Spinal cord (tissue), 10 donors: Measurements from ENCODE around the gene GBP2. TPM values are rescaled to one million over a fixed set of nuclear protein-coding genes. Genes with fewer than 3 reads are reported as not detected.
A peak's percentile ranks its signal among the peaks of the same experiment; 100 is the strongest.

Experiments used
- DNase-seq, 6 donors: peaks; one replicate each; pipeline versions ENCODE4 v3.0.0 to v3.0.0-alpha.2; 2013 to 2015; ENCODE audit warnings: low spot score in 6 of 6, low read depth in 4 of 6
- H3K27ac ChIP-seq: one replicate; pipeline ENCODE4 v1.5.1; 2013; ENCODE audit warnings: low read depth, low read length, control low read depth
- H3K27me3 ChIP-seq: one replicate; pipeline ENCODE4 v1.6.1; 2013; ENCODE audit warnings: low read length; ENCODE audit not compliant: control insufficient read depth, insufficient read depth
- H3K36me3 ChIP-seq: one replicate; pipeline ENCODE4 v1.6.1; 2013; ENCODE audit warnings: low read length; ENCODE audit not compliant: control insufficient read depth, insufficient read depth
- H3K4me1 ChIP-seq: one replicate; pipeline ENCODE4 v1.6.1; 2013; ENCODE audit warnings: low read length; ENCODE audit not compliant: control insufficient read depth, insufficient read depth
- H3K4me3 ChIP-seq: one replicate; pipeline ENCODE4 v1.5.1; 2013; ENCODE audit warnings: low read depth, low read length, control low read depth
- H3K9me3 ChIP-seq: one replicate; pipeline ENCODE4 v1.6.1; 2013; ENCODE audit warnings: low read length; ENCODE audit not compliant: control insufficient read depth, insufficient read depth
- WGBS: methylation state at CpG from one replicate; pipeline ENCODE4 v1.1.5; 2013; ENCODE audit warnings: missing lambda C conversion rate; ENCODE audit not compliant: insufficient coverage; 5-methylcytosine and 5-hydroxymethylcytosine counted together
- long read RNA-seq, 4 donors: transcript quantifications; one replicate each; lab custom pipeline, GENCODE V29; 2026
- polyA plus RNA-seq, 2 donors: library from polyadenylated mRNA; unstranded; fragments of 120-200 nt; gene quantifications; one replicate each; pipeline ENCODE4 v1.2.1, GENCODE V29; 2013; ENCODE audit not compliant: insufficient read length in 2 of 2
- total RNA-seq, 2 donors: library from RNA; depleted of rRNA in 1 of 2; stranded (reverse); fragments of 120-200 nt in 1 of 2; fragments of >200 nt in 1 of 2; gene quantifications; one replicate each; pipeline versions ENCODE4 v1.2.3 to v1.2.4, GENCODE V29; 2013 to 2014
- donor health status: healthy.

GBP2 gene
- total RNA-seq (1 to 10 TPM; 2.3 to 4.3 TPM), polyA plus RNA-seq (under 1 TPM; 0.46 to 0.57 TPM)
- long read RNA-seq, donor 1, result 0 reads
- long read RNA-seq, donor 2, result 0 reads
- long read RNA-seq, donor 3, result 0 reads
- long read RNA-seq, donor 4, partial matches to known transcripts, result 0 of 1 reads
- long read RNA-seq, donor 4, other reads (novel, unspliced or antisense), result 0 of 1 reads

- Histone ChIP-seq H3K4me1 (no peaks in the 10 kb centered on the region), H3K27me3 (no peaks in the 10 kb centered on the region), H3K9me3 (no peaks in the 10 kb centered on the region), H3K27ac (no peak within 1 kb of the TSS), H3K4me3 (no peak within 1 kb of the TSS), H3K36me3 (no peaks in the 10 kb centered on the region)
- DNase-seq, result no peak
- WGBS, result 70% methylated on average over 5 of the region's 6 CpGs
These were observed at the start of gene GBP2 for GRCh38 chr1:89125913-89126580. Gene GBP2 (minus strand): TSS chr1:89126114. CDS start chr1:89121966, 4,148 bp downstream.

- Histone ChIP-seq H3K4me3 (no peak overlapping the region), H3K27ac (no peak overlapping the region), H3K36me3 (no peaks in the 10 kb centered on the region), H3K4me1 (no peaks in the 10 kb centered on the region), H3K9me3 (no peaks in the 10 kb centered on the region), H3K27me3 (no peaks in the 10 kb centered on the region)
- DNase-seq, result peak in 1 of 6 donors; percentile 21
- no CpG with 5 or more reads among the region's 3 CpGs for WGBS
These were observed 48.6 kb upstream of the GBP2 start for GRCh38 chr1:89174491-89174890.

GRCh38 chr1:89172468-89173143, 46.7 kb upstream of the GBP2 start:
- Histone ChIP-seq H3K27me3 (no peaks in the 10 kb centered on the region), H3K9me3 (no peaks in the 10 kb centered on the region), H3K27ac (no peak overlapping the region), H3K4me3 (no peak overlapping the region), H3K36me3 (no peaks in the 10 kb centered on the region), H3K4me1 (no peaks in the 10 kb centered on the region)
- DNase-seq, result no peak
- WGBS, result no CpG with 5 or more reads among the region's 4 CpGs

GRCh38 chr1:89171067-89171438, 45.1 kb upstream of the GBP2 start:
- no peak for DNase-seq
- no peak overlapping the region for H3K4me3 ChIP-seq
- no peaks in the 10 kb centered on the region for H3K27me3 ChIP-seq
- H3K4me1 ChIP-seq, result no peaks in the 10 kb centered on the region
- H3K9me3 ChIP-seq, result no peaks in the 10 kb centered on the region
- H3K36me3 ChIP-seq, result no peaks in the 10 kb centered on the region
- H3K27ac ChIP-seq, result no peak overlapping the region

GRCh38 chr1:89170170-89171066, 44.5 kb upstream of the GBP2 start:
- Histone ChIP-seq H3K9me3 (no peaks in the 10 kb centered on the region), H3K27ac (no peak overlapping the region), H3K4me3 (no peak overlapping the region), H3K27me3 (no peaks in the 10 kb centered on the region), H3K4me1 (no peaks in the 10 kb centered on the region), H3K36me3 (no peaks in the 10 kb centered on the region)
- no peak for DNase-seq
- WGBS, result 76% methylated on average over 2 of the region's 4 CpGs

- no peak for DNase-seq
- Histone ChIP-seq H3K27me3 (no peaks in the 10 kb centered on the region), H3K36me3 (no peaks in the 10 kb centered on the region), H3K27ac (no peak overlapping the region), H3K9me3 (no peaks in the 10 kb centered on the region), H3K4me3 (no peak overlapping the region), H3K4me1 (no peaks in the 10 kb centered on the region)
- WGBS, result 80% methylated on average over 1 of the region's 2 CpGs
These were observed 43.3 kb upstream of the GBP2 start for GRCh38 chr1:89169166-89169565.

GRCh38 chr1:89167590-89168230, 41.8 kb upstream of the GBP2 start:
- DNase-seq, result no peak
- no peaks in the 10 kb centered on the region for H3K4me1 ChIP-seq
- H3K27ac ChIP-seq, result no peak overlapping the region
- H3K4me3 ChIP-seq, result no peak overlapping the region
- H3K36me3 ChIP-seq, result no peaks in the 10 kb centered on the region
- no peaks in the 10 kb centered on the region for H3K9me3 ChIP-seq
- H3K27me3 ChIP-seq, result no peaks in the 10 kb centered on the region
- no CpG with 5 or more reads among the region's 2 CpGs for WGBS

GRCh38 chr1:89166705-89167104, 40.8 kb upstream of the GBP2 start:
- H3K9me3 ChIP-seq, result no peaks in the 10 kb centered on the region
- no peaks in the 10 kb centered on the region for H3K27me3 ChIP-seq
- no CpG with 5 or more reads among the region's 1 CpG for WGBS
- no peaks in the 10 kb centered on the region for H3K36me3 ChIP-seq
- no peaks in the 10 kb centered on the region for H3K4me1 ChIP-seq
- DNase-seq, result no peak
- no peak overlapping the region for H3K27ac ChIP-seq
- no peak overlapping the region for H3K4me3 ChIP-seq

- no peak for DNase-seq
- Histone ChIP-seq H3K27ac (no peak overlapping the region), H3K27me3 (no peaks in the 10 kb centered on the region), H3K4me1 (no peaks in the 10 kb centered on the region), H3K9me3 (no peaks in the 10 kb centered on the region), H3K36me3 (no peaks in the 10 kb centered on the region), H3K4me3 (no peak overlapping the region)
- no CpG with 5 or more reads among the region's 5 CpGs for WGBS
These were observed 39.9 kb upstream of the GBP2 start for GRCh38 chr1:89165811-89166210.
